Measurements from ENCODE around the gene TMCO5A. TPM values are rescaled to one million over a fixed set of nuclear protein-coding genes. Genes with fewer than 3 reads are reported as not detected.

Gene TMCO5A
- not detected for polyA plus RNA-seq (ENCODE audit: insufficient read length in 3 of 3)
- long read RNA-seq, donor 1, result 0 reads
- long read RNA-seq, donor 2, result 0 reads
- long read RNA-seq, donor 3, result 0 reads
- long read RNA-seq, donor 4, result 0 reads
- long read RNA-seq, donor 5, result 0 reads
- long read RNA-seq, donor 6, result 0 reads
- long read RNA-seq, donor 7, result 0 reads
- long read RNA-seq, donor 8, result 0 reads
- long read RNA-seq, donor 9, result 0 reads
- long read RNA-seq, donor 10, result 0 reads
- long read RNA-seq, donor 11, result 0 reads
- long read RNA-seq, donor 12, result 0 reads
- long read RNA-seq, donor 13, result 0 reads
- long read RNA-seq, donor 14, result 0 reads
- long read RNA-seq, donor 15, result 0 reads
- long read RNA-seq, donor 16, result 0 reads

GRCh38 chr15:37934340-37934739, at the start of gene TMCO5A:
Gene TMCO5A, plus strand, starts transcription at chr15:37934640. Its CDS starts 1,684 bp downstream, at chr15:37936324.
- DNase-seq (ENCODE audit: extremely low read depth in 1 of 11, low read depth in 9 of 11, low spot score in 4 of 11), result no peak

GRCh38 chr15:37885651-37886050, 48.8 kb upstream of the TMCO5A start:
- DNase-seq (ENCODE audit: extremely low read depth in 1 of 11, low read depth in 9 of 11, low spot score in 4 of 11), result no peak

- no peak for DNase-seq (ENCODE audit: extremely low read depth in 1 of 11, low read depth in 9 of 11, low spot score in 4 of 11)
Observed at GRCh38 chr15:37888356-37888755, 46.1 kb upstream of the TMCO5A start.

GRCh38 chr15:37891766-37892368, 42.6 kb upstream of the TMCO5A start:
- DNase-seq (ENCODE audit: extremely low read depth in 1 of 11, low read depth in 9 of 11, low spot score in 4 of 11), result peak in 4 of 11 donors; percentile 20 to 37 (median 26)

- no peak for DNase-seq (ENCODE audit: extremely low read depth in 1 of 11, low read depth in 9 of 11, low spot score in 4 of 11)
Observed at GRCh38 chr15:37893309-37893708, 41.1 kb upstream of the TMCO5A start.

- no peak for DNase-seq (ENCODE audit: extremely low read depth in 1 of 11, low read depth in 9 of 11, low spot score in 4 of 11)
Observed at GRCh38 chr15:37898362-37898761, 36.1 kb upstream of the TMCO5A start.

DNA sequence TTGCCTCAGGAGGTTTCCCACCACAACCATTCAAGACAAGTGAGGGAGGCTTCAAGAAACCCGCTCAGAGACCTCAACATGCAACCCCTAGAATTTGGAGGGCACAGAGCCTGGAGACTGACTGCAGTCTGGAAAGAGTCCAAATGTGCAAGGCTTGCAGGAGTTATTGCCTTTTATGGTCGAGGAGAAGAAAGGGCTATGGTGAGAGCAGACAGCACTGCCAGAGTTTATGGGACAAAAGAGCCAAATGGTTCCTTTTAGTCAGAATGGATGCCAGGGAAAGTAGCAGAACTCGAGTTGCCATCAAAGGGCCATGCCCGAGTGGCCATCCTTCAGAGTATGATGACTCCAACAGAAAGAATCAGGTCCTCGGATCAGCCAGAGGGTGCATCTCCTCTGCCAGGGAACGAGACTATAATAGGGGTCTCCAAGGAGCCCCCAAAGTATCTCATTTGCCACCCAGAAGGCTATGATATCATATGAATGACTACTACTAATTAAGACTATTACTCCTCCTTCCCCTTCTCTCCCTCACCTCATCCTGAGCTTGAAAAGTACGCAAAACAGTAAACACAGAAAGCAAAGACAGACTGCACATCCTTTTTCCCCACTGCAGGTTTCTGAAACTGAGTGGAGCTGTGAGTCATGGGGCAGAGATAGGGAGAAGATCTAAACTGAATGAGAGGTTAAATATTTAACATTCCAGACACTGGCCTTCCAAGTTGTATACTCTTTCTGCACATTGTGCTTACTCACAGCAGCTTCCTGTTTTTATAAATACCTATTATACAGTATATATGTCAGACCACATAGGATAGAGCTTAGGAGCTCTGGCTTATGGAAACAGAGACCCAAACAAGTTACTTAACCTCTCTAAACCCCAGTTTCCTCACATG, 33.9 kb upstream of the TMCO5A start:
- DNase-seq (ENCODE audit: extremely low read depth in 1 of 11, low read depth in 9 of 11, low spot score in 4 of 11), result no peak

DNA sequence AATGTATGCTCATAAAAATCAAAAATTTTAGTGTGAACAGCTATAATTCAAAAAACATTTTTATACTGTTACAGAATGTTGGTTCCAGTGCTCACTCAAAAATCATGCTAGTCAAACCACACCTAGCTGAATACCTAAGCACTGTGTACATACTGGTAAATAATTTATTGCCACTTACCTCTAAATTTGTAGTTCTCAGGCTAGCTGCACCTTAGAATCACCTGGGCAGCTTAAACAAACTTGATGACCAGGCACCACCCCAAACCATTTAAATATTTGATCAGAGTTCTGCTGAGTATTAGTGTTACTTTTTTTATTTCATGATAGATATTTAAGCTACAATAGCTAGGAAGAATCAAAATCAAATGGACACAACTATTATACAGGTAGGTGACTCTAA, 32.3 kb upstream of the TMCO5A start:
- DNase-seq (ENCODE audit: extremely low read depth in 1 of 11, low read depth in 9 of 11, low spot score in 4 of 11), result no peak

GRCh38 chr15:37903919-37904625, 30.4 kb upstream of the TMCO5A start:
- DNase-seq (ENCODE audit: extremely low read depth in 1 of 11, low read depth in 9 of 11, low spot score in 4 of 11), result no peak

GRCh38 chr15:37907136-37907535, 27.3 kb upstream of the TMCO5A start:
- no peak for DNase-seq (ENCODE audit: extremely low read depth in 1 of 11, low read depth in 9 of 11, low spot score in 4 of 11)

DNA sequence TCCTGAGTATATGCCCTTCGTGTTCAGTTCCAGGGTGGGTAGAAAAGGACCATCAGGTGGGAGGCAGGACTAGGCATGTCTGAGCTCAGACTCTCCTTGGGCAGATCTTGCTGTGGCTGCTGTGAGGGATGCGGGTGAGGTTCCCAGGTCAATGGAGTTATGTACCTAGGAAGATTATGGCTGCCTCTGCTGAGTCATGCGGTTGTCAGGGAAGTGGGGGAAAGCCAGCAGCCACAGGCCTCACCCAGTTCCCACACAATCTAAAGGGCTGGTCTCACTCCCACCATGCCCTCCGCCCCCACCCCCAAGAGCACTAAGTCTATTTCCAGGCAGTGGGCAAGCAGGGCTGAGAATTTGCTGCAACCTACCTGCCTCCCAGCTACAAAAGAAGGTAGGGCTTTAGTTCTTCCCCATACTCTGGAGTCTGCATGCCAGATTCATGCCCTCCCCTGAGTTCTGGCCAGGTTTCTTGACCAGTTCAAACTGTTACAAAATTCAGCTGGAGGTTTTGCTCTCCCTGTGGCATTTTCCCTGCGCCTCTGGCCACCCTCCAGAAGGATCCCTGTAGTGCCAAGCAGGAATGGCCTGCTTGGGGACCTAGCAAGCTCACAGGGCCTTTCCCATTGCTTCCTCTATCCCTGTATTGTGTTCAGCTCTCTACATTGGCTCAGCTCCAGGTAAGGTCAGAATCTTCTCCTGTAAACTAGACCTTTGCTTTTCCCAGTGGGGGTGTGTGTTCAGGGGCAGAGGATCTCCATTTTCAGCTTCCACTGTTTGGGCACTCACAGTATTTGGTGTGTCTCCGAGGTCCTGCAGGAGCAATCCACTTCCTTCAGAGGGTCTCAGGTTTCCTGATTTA, 12.7 kb upstream of the TMCO5A start:
- peak in 1 of 11 donors; percentile 11 for DNase-seq (ENCODE audit: extremely low read depth in 1 of 11, low read depth in 9 of 11, low spot score in 4 of 11)

- no peak for DNase-seq (ENCODE audit: extremely low read depth in 1 of 11, low read depth in 9 of 11, low spot score in 4 of 11)
Observed at GRCh38 chr15:37926136-37926535, 8.3 kb upstream of the TMCO5A start.

DNA sequence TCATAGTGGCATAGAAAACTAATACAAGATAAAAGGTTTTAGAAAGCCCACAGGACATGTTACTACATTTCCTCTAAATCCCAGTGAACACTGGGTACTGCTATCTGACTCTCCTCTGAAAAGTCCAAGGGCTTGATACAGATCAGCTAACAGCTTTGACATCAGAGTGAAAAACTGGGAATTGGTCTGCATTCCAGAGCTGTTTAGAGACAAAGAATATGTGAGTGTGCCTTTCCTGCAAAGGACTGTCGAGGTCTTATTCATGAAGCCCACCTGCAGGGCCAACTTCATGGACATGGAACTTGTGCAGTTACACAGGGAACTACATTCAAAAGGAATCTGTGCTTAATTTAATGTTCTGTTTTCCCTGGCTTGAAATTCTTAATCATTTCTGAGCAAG, 5.2 kb upstream of the TMCO5A start:
- no peak for DNase-seq (ENCODE audit: extremely low read depth in 1 of 11, low read depth in 9 of 11, low spot score in 4 of 11)

DNA sequence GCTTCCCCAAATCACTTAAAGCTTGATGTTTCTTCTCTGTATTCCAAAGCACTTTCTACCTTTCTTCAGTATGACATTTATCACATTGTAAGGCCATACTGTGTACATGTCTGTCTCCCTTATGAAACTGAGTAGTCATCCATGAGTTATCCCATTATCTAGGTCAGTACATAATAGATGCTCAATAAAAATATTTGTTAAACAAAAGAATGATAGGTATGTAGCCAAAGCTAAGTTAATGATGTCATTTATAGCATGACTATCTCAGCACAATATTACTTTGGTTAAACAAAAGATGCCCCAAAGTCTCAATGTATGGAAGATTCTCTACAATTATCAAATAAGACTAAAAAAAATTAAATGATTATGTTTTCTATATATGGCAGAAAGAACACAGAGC, 3.1 kb upstream of the TMCO5A start:
- DNase-seq (ENCODE audit: extremely low read depth in 1 of 11, low read depth in 9 of 11, low spot score in 4 of 11), result no peak

GRCh38 chr15:37931868-37932267, 2.6 kb upstream of the TMCO5A start:
- DNase-seq (ENCODE audit: extremely low read depth in 1 of 11, low read depth in 9 of 11, low spot score in 4 of 11), result no peak

GRCh38 chr15:37932549-37932948, 1.9 kb upstream of the TMCO5A start:
- DNase-seq (ENCODE audit: extremely low read depth in 1 of 11, low read depth in 9 of 11, low spot score in 4 of 11), result no peak

DNA sequence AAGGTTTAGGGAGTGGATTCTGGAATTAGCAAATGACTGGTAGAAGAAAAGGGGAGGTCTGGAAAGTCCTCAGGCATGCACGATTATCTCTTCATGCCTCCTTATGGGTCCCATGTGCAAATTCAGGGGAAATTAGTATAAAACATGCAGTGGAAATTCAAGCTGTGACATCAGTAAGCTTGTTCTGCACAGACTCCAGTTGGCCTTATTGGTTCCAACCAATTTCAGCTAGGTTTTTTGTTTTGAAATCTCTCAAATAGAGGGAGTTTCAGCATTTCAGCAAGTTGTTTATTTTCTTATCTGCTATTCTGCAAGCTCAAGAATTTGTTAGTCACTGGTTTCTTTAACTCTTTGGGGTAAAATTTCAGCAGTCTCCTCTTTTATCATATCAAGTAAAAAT, 774 bp upstream of the TMCO5A start:
- no peak for DNase-seq (ENCODE audit: extremely low read depth in 1 of 11, low read depth in 9 of 11, low spot score in 4 of 11)

- DNase-seq (ENCODE audit: extremely low read depth in 1 of 11, low read depth in 9 of 11, low spot score in 4 of 11), result no peak
Observed at GRCh38 chr15:37940876-37941275, 6.4 kb downstream of the TMCO5A start.
